ENCODE results near the gene LRRC15.

Gene LRRC15

DNA sequence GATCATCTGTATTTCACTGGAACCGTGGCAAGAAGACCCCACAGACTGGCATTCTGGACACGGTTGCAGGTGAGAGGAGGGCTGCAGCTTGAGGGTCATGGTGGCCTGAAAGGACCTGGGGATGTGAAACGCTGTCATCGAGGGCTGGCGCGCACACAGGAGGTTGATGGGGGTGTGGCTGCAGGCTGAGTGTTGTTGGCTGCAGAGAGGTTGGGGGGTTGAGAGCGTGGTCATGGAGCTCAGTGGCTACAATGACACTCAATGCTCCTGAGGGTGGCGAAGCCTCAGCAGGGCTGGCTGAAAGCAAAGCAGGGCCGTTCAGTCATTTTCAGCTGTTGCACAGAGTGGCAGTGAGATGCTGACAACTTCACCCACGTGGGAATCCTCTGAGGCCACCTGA, 39.4 kb downstream of the LRRC15 start:
- DNase-seq, result no peak

DNA sequence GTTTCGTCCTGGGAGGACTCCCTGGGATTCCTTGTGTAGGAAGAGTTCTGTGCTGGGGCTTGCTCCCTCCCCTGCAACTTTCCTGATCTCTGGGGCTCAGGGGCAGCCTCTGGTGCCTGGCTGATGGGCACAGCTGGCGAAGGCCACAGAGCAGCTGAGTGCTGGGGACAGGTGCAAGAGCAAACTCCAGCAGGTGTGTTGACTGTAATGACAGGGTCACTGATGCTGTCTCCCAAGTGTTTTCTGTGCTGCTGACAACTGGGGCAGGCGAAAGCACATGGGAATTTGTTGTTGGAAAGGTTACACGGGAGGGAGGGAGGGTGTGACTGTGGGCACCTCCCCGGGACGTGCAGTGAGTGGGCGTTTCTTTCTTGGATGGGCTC, 40.0 kb downstream of the LRRC15 start:
- no peak for DNase-seq

DNA sequence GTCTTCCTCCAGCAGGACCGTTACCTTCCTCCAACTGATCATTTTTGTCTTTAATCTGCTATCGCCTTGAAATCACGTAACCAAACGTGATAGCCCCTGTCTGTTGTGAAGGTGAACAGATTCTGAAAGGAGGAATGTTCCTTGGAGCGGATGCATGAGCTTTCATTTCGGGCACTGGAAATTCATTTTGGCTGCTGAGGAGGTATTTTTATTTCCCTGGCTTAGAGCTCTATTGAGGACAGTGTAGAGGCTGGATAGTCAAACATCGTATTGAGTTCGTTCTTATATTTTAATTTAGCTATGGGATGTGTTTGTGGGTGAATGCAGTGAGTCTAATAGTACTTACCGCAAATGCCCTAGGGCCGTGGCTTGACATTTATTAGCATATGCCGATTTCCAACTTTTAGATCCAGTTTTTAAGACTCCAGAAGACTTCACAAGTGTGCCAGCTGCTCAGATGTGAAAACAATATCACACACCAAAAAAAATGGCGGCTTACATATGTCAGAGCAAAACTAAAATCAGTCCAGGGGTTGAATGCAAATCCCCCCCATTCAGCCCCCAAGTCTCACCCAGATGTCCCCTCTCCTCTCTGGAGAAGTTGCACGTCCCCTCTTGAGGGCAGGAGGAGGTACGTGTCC, 40.5 kb downstream of the LRRC15 start:
- DNase-seq, result no peak

DNA sequence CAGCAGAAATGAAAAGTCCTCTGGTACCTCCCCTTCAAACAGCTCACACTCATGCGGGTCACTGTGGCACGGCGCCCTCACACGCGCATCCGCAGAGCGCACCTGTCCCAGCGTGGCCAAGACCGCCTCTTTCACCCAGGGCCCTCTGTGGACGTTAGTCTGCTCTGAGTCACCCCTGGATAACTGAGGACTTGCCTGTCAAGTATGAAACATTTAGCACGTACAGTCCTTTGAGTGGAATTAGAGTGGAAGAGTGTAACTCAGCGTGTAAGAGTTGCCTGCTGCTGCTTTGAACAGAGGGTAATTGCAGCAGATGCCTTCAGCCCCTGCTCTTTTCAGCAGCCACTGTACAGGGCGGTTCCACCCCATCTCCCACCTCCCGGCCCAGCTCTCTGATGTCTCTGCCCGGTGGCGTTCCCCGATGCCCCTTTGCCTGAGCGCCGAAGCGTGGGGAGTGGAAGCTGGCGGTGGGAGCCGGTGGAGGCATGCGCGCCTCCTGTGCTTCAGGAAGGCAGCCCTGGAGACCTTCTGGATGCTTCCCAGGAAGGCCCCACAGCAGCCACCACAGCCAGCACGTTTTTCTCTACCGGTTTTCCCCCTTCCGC, 41.4 kb downstream of the LRRC15 start:
- DNase-seq, result peak; percentile 40

DNA sequence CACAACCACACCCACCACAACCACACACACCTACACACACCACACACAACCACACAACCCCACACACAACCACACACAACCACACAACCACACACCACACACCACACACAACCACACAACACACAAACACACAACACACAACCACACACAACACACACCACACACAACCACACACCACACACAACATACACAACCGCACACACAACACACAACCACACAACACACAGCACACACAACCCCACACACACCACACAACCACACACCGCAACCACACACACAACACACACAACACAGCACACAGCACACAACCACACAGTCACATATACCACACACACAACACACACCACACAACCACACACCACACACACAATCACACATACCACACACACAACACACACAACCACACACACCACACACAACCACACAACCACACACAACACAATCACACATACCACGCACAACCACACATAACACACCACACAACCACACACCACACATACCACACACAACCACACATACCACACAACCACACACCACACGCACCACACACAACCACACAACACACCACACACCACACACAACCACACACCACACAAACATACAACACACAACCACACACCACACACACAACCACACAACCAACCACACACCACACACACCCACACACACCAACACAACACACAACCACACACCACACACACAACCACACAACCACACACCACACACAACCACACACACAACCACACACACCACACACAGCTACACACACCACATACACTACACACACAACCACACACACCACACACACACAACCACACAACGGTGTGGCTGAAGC, 42.1 kb downstream of the LRRC15 start:
- no peak for DNase-seq

DNA sequence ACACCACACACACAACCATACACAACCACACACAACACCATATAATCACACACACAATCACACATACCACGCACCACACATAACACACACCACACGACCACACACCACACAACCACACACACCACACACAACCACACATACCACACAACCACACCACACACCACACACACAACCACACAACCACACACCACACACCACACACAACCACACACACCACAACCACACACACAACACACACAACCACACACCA, 42.6 kb downstream of the LRRC15 start:
- DNase-seq, result no peak

DNA sequence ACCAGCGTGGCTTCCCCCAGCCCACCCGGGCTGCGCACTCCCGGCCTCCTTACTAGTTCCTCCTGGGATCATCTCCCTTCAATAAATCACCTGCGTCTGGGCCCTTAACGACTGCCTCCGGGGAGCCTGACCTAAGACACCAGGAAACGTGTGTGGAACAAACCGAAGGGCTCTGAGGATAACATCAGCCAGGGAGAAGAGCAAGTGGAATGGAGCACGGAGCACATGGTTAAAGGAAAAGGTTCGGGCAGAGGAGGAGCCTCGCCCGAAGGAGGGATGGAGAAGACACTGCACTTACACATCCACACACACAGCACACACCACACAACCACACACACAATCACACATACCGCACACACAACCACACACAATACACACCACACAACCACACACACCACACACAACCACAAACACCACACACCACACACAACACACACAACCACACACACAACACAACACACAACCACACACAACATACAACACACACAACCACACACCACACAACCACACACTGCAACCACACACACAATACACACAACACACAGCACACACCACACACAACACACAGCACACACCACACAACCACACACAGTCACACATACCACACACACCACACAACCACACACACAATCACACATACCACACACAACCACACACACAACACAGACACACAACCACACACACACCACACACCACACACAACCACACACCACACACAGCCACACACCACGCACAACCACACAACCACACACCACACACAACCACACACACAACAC, 43.2 kb downstream of the LRRC15 start:
- DNase-seq, result no peak

DNA sequence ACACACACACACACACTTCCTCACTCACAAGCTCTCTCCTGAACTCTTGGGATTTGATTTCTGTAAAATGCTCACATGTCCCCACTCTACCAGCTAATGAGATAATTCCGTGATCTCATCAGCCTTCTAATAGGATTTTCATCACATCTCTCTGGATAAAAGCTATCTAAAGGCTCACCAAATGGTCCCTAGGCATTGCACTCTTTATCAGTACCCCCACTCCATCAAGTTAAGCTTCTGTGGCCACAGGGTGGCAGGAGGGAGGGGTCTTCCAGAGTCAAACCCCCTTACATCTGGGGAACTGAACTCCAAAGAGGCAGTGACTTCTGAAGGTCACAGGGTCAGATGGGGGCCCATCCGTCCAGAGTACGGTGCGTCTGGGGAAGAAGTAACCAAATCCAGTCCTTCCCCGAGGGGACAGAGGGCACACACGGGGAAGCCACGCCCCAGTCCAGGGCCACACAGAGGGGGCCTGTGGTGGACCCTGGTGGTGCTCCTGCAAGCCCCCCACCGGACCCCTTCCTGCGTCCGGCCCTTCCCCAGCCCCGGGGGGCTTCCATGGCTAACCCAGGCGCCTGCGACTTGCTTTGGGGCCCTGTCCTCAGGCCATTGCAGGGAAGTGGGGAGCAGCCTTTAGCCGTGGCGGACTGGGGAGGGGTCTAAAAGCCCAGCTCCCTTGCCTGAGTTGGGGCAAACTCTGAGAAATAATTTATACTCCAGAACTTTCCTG, 44.0 kb downstream of the LRRC15 start:
- no peak for DNase-seq

DNA sequence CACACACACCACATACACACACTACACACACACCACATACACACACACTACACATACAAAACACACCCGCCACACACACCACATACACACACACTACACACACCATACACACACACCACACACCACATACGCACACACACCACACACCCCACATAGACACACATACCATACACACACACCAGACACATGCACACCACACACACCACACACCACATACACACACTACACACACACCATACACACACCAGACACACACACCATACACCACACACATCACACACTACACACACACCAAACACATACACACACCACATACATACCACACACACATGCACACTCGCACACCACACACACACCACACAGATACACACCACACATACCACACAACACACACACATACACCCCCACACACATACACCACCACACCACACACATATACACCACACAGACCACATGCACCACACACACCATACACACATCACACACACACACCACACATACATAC, 44.7 kb downstream of the LRRC15 start:
- DNase-seq, result no peak

DNA sequence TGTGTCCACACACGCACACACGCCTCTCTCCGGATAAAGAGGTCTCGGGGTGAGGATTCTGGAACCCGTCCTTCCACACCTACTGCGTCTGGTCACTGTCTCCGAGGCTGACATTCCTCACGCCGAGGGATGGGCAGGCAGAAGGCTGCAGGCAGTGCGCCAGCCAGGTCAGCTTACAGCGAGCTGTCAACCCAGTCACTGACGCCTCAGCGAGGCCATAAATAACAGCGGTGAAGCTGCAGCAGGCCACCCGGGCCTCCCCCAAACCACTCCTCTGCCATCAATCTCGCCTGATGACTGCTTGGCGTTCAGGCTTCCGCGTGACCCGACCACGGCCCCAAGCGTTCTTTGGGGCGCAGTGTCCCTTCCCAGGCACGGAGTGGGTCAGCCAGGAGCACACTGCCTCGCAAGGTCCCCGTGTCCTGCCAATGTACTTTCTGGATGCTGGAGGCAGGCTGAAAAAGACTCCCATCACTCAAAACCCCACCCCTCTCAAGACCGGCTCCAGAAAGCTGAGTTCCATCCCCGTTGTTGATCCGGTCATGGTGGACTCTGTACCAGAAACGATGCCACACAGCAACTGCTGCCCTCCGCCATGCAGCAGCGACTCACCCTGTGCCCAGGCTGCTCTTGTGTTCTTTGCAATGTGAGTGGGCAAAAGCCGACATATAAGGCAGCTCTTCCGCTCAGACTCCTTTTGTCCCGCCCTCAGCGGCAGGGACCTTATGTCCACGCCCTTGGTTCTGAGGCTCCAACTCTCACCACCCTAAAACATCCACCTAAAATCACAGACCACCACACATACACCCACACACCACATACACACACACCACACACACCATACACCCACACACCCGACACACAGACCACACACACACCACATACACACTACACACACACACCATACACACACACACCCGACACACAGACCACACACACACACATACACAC, 45.5 kb downstream of the LRRC15 start:
- DNase-seq, result no peak

DNA sequence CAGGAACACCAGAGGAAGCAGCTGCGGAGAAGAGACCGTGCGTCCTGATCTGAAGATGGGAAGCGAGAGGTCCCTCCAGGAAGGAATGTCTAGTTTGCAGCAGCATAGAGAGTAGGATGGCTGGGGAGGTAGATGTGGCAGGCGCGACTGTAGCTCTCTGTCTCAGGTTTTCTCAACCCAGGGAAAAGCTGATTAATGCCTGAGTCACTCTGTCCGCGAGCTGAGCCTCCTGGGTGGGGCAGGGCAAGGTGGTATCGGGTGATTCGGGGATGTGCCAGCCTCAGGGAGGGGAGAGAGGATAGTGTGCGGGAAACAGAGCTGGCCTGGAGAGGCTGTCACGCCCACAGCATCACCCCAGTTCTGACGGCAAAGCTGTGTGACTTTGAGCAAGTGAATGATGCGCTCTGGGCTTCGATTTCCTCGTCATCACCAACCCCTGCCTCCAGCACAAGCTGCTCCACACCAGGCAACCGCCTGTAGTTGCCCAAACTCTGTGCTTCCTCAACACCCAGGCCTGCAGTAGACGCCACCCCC, 46.8 kb downstream of the LRRC15 start:
- peak; percentile 98 for DNase-seq

DNA sequence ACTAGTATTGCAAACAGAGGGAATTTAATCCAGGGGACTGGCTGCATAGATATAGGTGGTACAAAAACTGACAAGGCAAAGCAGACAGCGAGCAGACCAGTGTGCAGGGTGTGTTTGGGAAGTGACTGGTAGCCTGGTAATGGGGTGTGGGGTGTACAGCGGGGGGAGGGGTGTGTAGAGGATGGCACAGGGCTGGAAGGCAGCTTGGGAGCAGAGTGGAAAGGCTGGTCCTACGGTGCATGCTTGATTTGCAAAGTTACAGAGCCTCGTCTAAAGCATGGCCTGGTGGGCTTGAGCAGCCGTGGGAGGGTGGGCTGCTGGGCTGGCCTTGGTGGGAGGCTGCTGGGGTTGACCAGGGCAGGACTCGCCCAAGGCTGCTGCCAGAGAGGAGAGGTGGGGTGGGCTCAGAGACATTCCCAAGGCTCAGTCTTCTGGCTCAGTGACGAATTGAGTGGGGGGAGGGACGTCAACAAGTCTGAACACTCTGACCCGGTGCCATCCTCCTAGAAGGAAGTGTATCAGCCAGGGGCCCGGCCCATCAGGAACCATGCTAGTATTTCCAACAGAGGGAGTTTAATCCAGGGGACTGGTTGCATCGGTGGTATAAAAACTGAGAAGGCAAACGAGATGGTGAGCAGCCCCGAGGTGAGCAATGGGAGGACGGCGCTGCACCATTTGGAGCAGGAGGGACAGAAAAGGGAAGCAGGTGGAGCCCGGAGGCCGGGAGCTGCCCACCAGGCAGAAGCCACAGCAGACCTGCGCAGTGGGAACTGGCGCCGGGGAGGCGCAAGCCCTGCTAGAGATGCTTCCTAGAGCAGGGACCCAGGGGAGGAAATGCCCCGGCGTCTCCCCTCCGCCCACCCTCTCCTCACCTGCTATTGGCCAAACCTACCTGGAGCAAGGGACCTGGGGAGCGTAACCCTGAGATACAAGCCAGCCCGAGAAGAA, 47.6 kb downstream of the LRRC15 start:
- DNase-seq, result no peak

DNA sequence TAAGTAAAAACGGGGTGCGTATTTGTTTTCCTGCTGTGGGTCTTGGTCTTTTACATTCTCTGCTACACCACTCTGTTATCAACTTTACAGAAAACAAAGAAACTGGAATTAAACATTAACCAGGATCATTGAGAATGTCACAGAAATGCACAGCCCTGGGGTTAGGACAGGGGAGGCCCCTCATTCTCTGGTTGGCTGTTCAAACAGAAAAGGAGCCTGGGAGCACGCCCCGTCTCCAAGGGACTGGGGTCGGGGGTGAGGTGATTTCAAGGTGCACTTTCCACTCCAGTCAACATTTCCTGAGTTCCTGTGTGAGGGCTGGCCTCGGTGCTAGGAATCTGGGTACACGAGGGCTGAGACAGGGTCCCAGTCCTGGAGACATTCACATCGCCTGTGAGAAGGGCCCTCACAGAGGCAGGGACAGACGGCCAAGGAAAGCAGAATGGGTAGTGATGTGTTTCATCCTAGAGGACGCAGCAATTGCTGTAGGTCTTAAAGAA, 48.7 kb downstream of the LRRC15 start:
- no peak for DNase-seq

DNA sequence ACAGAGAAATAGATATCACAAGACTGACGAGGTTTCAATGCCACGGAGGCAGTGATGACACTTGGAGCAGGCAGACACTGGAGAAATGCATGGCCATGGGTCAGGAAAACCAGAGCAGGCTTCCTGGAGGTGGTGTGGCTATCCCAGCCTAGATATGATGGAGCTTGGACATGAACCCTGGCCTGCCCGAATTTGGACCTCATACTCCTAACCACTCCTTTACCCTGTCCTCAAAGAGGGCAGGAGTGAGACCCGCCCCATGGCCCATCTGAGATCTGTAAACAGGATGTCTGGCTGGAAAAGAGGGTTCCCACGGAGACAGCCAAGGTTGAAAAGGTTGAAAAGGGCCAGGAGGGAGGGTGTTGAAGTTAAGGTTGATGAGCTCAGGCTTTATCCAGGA, 49.4 kb downstream of the LRRC15 start:
- DNase-seq, result no peak

DNA sequence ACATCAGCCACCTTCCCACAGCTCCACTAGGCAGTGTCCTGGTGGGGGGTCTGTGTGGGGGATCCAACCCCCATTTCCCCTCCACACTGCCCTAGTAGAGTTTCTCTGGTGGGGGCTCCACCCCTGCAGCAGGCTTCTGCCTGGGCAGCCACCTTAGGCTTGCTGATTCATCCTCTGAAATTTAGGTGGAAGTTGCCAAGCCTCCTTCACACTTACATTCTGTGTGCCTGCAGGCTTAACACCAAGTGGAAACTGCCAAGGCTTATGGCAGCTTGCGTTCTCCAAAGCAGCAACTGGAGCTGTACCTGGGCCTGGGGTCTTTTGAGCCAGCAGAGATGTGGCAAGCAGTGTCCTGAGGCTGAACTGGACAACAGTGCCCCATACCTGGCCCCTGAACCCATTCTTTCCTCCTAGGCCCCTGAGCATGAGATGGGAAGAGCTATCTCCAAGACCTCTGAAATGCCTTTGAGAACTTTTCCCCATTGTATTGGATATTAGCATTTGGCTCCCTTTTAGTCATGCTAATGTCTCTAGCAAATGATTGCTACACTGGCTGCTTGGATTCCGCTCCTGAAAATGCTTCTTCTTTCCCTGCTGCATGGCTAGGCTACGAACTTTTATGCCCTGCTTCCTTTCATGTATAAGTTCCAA, 50.9 kb downstream of the LRRC15 start:
- no peak for DNase-seq

DNA sequence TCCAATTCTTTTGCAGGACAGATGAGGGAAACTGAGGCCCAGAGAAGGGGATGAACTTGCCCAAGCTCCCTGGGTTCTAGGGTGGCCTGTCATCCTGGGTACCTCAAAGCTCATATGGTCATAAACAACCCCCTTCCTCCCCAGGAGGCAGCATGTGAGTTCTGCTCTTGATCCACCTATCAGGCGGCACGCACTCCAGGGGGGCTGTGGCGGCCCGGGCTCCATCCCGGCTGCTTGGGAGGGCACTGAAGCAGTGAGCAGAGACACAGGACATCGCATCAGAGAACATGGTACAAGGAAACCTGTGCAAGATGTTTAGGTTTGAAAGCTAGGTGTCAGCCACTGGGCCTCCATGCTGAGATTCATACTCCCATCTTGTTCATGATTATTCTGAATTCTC, 52.6 kb downstream of the LRRC15 start:
- no peak for DNase-seq

DNA sequence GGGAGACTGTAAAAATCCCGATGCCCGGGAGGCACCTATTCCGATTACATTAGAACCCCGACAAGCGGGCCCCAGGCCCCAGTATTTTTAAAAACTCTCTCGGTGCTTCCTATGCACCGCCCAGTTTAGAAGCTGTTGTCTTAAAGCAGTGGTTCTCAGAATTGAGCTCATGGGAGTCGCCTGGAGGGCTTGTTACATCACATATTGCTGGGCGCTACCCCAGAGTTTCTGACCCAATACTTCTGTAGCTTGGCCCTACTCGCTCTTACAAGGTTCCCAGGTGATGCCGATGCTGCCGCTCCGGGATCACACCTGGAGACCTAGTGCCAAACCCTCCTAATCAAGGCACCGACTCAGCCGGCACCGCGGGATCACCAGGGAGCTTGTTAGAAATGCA, 53.6 kb downstream of the LRRC15 start:
- peak; percentile 12 for DNase-seq

DNA sequence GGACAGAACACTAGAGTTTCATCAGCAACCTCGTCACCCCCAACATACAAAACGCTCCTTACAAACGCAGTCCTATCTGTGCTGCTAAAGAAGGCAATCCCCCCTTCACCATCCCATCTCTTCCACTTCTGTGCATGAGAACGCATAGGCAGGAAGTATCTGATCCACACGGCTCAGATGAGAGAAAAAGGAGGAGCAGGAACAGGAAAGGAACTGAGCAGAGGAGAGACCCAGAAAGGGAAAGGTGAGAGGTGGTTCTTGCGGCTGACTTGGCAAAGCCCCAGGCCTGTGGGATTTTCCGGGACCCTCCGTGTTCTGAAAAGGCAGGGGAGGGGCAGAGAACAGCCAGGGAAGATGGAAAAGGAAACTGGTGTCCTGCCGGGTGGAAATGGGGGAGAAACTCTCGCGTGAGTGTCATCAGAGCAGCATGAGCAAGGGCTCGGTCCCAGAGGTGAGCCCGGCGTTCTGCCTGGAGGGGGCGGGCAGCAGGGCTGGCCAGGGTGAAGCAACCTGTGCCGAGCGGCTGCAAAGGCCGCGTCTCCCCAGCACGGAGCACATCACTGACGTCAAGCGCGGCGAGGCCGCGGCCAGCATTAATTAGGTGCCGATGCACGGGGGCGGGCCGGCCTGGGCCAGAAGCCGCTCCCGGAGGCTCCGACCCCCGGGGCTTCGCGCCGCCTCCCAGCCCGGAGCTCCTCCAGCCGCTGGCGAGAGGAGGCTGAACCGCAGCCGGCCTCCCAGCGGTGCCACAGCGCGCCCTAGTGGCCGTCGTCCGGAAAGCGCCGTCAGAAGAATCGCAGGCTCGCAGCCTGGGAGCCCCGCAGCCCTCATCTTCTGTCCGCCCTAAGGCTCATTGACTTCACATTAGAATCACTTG, 54.2 kb downstream of the LRRC15 start:
- peak; percentile 97 for DNase-seq
